Ishikawa (cell line): ENCODE data around the gene IDH3A.

ENCODE experiments used
- CEBPB ChIP-seq: IDR thresholded peaks from 2 replicates; pipeline ENCODE4 v1.6.1; 2012
- CREB1 ChIP-seq: IDR thresholded peaks from 2 replicates; pipeline ENCODE4 v1.6.1; 2012; ENCODE audit warnings: low read depth
- EGR1 ChIP-seq: IDR thresholded peaks from 2 replicates; pipeline ENCODE4 v1.6.1; 2012
- EP300 ChIP-seq: IDR thresholded peaks from 2 replicates; pipeline ENCODE4 v1.6.1; 2012; ENCODE audit warnings: borderline replicate concordance
- FOXM1 ChIP-seq: IDR thresholded peaks from 2 replicates; pipeline ENCODE4 v1.6.1; 2012; ENCODE audit warnings: low read depth, borderline replicate concordance
- MAX ChIP-seq: IDR thresholded peaks from 2 replicates; pipeline ENCODE4 v1.6.1; 2012
- NFIC ChIP-seq: IDR thresholded peaks from 2 replicates; pipeline ENCODE4 v1.6.1; 2012
- RAD21 ChIP-seq: IDR thresholded peaks from 2 replicates; pipeline ENCODE4 v1.6.1; 2012; ENCODE audit warnings: low read depth
- REST ChIP-seq: IDR thresholded peaks from 2 replicates; pipeline ENCODE4 v1.6.1; 2012; ENCODE audit warnings: low read depth, mild to moderate bottlenecking
- TAF1 ChIP-seq: IDR thresholded peaks from 2 replicates; pipeline ENCODE4 v1.6.1; 2012; ENCODE audit warnings: low read depth, mild to moderate bottlenecking
- TCF12 ChIP-seq: IDR thresholded peaks from 2 replicates; pipeline ENCODE4 v1.6.1; 2012; ENCODE audit warnings: low read depth
- TEAD4 ChIP-seq: IDR thresholded peaks from 2 replicates; pipeline ENCODE4 v1.6.1; 2012
- USF1 ChIP-seq: IDR thresholded peaks from 2 replicates; pipeline ENCODE4 v1.6.1; 2012
- YY1 ChIP-seq: IDR thresholded peaks from 2 replicates; pipeline ENCODE4 v1.6.1; 2012; ENCODE audit warnings: low read depth
- ZBTB7A ChIP-seq: IDR thresholded peaks from 2 replicates; pipeline ENCODE4 v1.6.1; 2012; ENCODE audit warnings: low read depth

The IDH3A gene

GRCh38 chr15:78168608-78169007, 19.4 kb downstream of the IDH3A start:
- TF ChIP-seq TCF12, result no peak
- no peak for TF ChIP-seq EP300
- no peak for TF ChIP-seq EGR1
- TF ChIP-seq FOXM1, result no peak
- TF ChIP-seq MAX, result no peak
- TF ChIP-seq CREB1, result no peak
- no peak for TF ChIP-seq USF1
- no peak for TF ChIP-seq REST
- no peak for TF ChIP-seq YY1
- TF ChIP-seq ZBTB7A, result no peak
- no peak for TF ChIP-seq TEAD4
- no peak for TF ChIP-seq TAF1
- TF ChIP-seq NFIC, result no peak
- TF ChIP-seq CEBPB, result no peak
- TF ChIP-seq RAD21, result no peak

- TF ChIP-seq REST (no peak), TEAD4 (no peak), CEBPB (no peak), TCF12 (no peak), USF1 (no peak), CREB1 (no peak), FOXM1 (no peak), ZBTB7A (no peak), RAD21 (no peak), YY1 (no peak), NFIC (no peak), TAF1 (no peak), MAX (no peak), EGR1 (no peak)
Observed at GRCh38 chr15:78170848-78171773, 21.9 kb downstream of the IDH3A start.

GRCh38 chr15:78171864-78172472, 22.8 kb downstream of the IDH3A start:
- TF ChIP-seq ZBTB7A, result no peak
- no peak for TF ChIP-seq NFIC
- TF ChIP-seq TEAD4, result no peak
- TF ChIP-seq TAF1, result no peak
- no peak for TF ChIP-seq EGR1
- no peak for TF ChIP-seq YY1
- TF ChIP-seq CEBPB, result no peak

- TF ChIP-seq TAF1, result no peak
- TF ChIP-seq TEAD4, result no peak
- TF ChIP-seq FOXM1, result no peak
- no peak for TF ChIP-seq TCF12
- TF ChIP-seq ZBTB7A, result no peak
- no peak for TF ChIP-seq EP300
- TF ChIP-seq REST, result no peak
- no peak for TF ChIP-seq NFIC
- TF ChIP-seq CEBPB, result no peak
Observed at GRCh38 chr15:78174401-78174800, 25.2 kb downstream of the IDH3A start.
